Left lobe of liver (tissue), 2 donors: ENCODE measurements around the gene FUCA1. TPM values are rescaled to one million over a fixed set of nuclear protein-coding genes. Genes with fewer than 3 reads are reported as not detected.
"Not testable (repeated sequence)": the region's sequence is repeated elsewhere in the genome, so short reads cannot be mapped to it uniquely, and the experiment has no call there.

Experiments used
- ATAC-seq: fragments of 200-7000 bp; cut with Tn5 transposase; one replicate; pipeline ENCODE4 v1.9.1; 2020; ENCODE audit warnings: mild to moderate bottlenecking, moderate library complexity
- DNase-seq: peaks from one replicate; pipeline ENCODE4 v3.0.0-alpha.2; 2020; ENCODE audit warnings: low spot score
- total RNA-seq: library from RNA; stranded (reverse); gene quantifications from one replicate; pipeline ENCODE4 v1.2.1, GENCODE V29; 2021
- donor health status: DM: no; HTN: no; CAD: no; lungs with moderate emphysema.
- donor health status: DM: no; HTN: yes; CAD: no.

The FUCA1 gene
- 39.0 TPM for total RNA-seq

GRCh38 chr1:23867895-23868556 is at the start of gene FUCA1:
FUCA1 (minus strand) TSS chr1:23868290; CDS start chr1:23868286, 4 bp downstream.
- ATAC-seq, result peak; percentile 99
- peak; percentile 96 for DNase-seq

DNA sequence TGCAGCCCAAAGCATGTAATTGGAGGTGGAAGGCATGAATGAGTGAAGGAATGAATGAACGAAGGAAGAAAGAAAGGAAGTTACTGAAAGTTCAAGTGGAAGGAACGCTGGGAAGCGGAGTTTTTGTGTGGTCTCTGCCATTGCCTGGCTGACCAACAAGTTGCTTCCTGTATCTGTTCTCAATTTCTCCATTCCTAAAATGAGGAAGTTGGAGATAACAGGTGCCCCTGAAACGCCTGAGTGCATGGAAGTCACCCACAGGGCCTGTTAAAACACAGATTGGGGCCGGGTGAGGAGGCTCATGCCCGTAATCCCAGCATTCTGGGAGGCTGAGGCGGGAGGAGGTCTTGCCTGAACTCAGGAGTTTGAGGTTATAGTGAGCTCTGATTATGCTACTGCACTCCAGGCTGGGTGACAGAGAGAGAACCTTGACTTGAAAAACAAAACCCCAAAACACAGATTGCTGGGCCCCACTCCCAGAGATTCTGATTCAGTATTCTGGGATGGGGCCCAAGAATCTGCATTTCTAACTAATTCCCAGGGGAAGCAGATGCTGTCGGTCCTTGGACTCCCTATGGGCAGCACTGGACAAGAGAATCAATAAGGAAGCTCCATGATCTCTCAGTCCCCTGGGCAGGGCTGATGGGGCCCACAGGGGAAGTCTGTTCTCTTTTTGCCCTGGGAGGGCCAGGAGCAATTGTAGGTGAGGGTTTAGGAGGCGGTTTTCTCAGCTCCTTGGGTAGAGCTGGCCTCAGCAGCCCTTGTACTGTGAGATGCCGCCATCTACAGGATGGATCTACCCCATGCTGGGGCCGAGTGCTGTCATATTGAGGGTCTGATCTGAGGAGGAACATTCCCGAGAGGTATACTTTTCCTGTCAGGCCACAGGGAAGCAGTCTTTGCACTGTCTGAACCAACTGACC is 48.4 kb upstream of the FUCA1 start:
- ATAC-seq (peak; percentile 77), DNase-seq (peak; percentile 57)

DNA sequence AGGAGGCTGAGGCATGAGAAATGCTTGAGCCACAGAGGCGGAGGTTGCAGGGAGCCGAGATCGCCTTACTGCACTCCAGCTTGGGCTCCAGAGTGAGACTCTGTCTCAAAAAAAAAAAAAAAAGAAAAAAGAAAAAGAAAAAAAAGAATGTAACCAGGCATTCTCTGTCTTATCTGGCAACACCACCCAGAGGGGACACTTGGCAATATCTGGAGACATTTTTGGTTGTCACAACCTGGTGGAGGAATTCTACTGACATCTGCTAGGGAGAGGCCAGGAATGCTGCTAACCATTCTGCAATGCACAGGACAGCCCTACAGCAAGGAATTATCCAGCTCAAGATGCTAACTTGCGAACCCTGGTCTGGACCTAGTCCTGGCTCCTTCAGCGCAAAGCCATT is 47.4 kb upstream of the FUCA1 start:
- ATAC-seq, result no peak
- no peak for DNase-seq

DNA sequence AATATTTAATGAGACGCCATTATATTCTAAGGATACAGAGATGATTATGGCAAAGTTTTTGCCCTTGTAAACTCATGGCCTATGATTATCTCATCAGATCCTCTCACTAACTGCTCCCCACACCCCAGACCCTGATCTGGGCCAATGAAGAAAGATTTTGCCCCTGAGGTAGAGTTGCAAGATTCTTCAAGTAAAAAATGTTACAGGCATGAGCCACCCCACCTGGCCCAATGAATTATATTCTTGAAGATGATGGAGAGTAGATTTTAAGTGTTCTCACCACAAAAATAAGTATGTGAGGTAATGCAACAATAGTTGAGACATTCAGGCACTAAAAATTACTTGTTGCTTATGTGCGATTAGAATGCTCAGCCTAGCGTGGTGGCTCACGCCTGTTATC is 46.8 kb upstream of the FUCA1 start:
- no peak for ATAC-seq
- no peak for DNase-seq

DNA sequence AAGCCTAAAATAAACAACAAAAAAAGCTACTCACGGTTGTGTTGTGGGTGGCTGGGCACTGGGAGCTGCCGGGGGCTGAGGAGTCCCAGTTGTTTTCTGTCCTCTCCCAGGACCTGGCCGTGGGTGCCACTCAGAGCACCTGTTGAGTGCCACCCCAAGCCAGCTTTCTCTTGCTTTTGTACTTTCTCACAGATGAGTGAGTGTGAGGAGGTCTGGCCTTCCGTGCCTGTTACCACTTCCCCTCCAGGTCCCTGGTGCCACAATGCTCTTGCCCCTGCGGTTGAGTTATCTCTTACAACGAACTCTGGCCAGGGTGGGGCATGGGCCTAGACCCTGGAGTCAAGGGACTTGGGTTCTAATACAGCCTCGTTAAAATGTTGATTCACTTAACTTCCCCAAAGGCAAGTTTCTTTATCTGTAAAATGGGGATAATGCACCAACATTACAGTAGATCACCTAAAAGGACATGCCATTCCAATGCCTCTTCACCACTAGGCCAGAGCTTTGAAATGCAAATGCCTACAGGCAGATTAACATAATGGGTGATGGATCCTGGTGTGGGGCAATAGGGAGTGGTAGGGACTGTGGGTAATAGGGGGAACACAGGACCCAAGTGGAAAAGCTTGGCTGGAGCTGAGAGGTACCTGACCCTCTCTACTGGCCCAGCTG is 45.3 kb upstream of the FUCA1 start, which contains the start of gene CNR2:
Gene CNR2, minus strand, starts transcription at position 151 of the 669 bp plus-strand sequence. CDS start 37,745 bp downstream, outside the sequence.
- DNase-seq (no peak), ATAC-seq (no peak)

- DNase-seq (no peak), ATAC-seq (no peak)
These were observed 43.8 kb upstream of the FUCA1 start for GRCh38 chr1:23911921-23912320.

DNA sequence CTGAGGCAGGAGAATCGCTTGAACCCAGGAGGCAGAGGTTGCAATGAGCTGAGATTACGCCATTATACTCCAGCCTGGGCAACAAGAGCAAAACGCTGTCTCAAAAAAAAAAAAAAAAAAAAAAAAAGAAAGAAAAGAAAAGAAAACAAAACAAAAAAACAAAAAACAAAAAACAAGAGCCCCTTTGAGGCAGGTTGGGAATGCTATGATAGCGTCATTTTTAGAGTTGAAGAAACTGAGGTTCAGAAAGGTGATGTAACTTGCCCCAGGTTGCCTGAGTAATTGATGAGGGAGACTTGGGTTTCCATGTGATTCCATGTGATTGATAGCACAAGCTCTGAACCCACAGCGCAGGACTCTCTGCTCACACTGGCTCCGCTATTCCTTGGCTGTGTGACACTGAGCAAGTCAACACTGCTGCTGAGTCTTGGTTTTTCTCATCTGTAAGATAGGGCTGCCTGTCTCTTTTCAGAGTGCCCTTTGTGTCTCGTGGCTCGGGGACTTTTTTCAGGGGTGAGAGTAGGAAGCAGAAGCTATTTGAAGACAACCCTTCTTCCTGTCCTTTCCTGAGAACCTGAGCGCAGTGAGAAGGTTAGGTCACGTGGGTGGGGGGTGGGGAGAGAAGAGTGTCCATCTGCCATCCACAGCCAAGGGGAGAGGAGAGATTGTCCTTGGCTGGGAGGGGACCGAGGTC is 42.6 kb upstream of the FUCA1 start:
- no peak for ATAC-seq
- no peak for DNase-seq

DNA sequence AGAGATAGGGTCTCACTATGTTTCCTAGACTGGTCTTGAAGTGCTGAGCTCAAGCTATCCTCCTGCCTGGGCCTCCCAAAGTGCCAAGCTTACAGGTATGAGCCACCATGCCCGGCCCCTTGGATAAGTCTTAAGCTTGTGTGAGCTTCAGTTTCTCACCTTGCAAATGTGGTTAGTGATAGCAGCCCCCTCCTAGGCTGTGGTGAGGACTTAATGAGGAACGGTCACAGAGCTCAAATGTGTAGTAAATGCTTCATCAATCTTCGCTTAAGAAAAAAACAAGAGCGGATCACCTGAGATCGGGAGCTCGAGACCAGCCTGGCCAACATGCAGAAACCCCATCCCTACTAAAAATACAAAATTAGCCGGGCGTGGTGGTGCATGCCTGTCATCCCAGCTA is 42.1 kb upstream of the FUCA1 start:
- no peak for ATAC-seq
- no peak for DNase-seq

- DNase-seq, result no peak
- ATAC-seq, result no peak
These were observed 41.3 kb upstream of the FUCA1 start for GRCh38 chr1:23909412-23909811.

DNA sequence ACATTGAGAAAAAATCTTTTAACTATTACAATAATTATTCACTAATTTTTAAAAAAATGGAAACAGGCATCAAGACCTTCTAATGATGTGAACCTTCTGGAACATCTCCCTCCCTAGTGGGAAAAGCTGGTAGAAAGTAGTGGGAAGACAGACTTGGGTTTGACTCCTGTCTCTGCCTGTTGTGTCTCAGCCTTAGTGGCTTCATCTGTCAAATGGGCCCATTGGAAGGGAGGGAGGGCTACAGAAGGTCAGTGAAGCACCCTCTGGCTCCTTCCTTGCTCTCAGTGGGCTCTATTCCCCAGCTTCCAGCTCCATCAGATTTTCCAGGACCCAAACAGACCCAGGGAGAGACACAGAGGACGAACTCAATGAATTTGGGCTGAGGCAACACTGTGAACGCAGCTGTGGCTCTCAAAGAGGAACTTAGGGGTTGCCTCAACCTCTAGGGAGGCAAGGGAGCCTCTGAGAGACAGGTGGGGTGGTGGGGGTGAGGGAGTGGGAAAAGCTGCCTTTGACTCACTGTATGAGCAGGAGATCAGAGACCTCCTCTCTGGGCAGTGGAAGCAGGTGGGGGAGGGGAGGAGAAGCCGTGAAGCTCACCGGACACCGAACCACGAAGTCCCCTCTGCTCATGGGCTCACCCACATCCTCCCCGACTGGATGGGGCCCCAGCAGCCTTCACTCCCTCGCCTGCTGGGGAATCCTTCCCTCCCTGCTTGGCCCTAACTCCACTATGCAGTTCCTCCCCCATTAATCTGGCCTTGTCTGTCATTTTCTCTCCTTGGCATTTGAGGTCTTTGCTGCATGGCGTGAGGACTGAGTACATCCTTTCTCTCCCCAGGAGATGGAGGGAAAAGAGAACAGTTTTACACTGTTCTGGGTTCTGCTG is 40.6 kb upstream of the FUCA1 start:
- DNase-seq (no peak), ATAC-seq (peak; percentile 19)

GRCh38 chr1:23906731-23907130 is 38.6 kb upstream of the FUCA1 start:
- DNase-seq (no peak), ATAC-seq (no peak)

DNA sequence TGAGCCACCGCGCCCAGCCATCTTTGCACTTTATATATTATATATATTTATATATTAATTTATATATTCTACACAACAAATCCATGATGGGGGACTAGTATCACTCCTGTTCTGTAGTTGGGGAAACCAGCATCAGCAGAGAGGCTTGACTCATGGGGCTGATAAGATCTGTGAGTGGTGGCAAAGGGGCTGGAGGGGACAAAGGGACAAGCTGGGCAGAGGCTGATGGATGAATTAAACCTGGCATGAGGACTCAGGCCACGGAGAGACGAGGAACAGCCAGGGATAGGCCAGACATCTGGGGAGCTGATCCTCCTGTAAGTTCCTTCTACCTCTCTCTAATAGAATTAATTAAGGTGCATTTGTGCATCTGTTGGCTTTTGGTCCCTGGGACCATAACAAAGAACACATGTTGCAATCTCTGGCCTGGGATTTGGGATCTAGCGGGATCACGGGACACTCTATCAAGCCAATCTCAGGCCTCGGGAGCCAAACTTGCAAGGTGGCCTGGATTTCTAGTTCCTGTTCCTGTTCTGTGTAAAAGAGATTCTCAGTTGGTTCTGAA is 37.5 kb upstream of the FUCA1 start:
- DNase-seq (no peak), ATAC-seq (no peak)

DNA sequence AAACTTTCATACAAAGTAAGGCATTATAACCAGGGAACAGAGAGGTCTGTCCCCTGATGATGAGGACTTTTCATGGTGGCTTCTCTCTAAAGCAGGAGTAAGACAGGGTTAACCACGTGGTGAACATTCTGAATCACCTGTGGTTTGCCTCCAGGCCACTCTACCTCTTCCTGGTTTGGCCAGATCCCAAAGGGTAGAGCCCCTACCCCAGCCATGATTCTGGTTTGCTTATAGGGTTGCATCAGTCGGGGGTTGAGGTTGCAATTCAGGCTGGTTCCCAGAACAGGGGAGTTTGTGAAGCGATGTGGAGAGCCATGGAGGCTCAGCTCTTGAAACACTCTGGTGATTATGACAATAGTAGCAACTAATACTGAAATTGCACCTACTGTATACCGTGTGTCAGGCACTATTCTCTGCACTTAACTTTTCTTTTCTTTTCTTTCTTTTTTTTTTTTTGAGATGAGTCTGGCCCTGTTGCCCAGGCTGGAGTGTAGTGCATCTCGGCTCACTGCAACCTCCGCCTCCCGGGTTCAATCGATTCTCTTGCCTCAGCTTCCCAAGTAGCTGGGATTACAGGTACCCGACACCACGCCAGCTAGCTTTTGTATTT is 36.8 kb upstream of the FUCA1 start:
- DNase-seq, result no peak
- ATAC-seq, result no peak

GRCh38 chr1:23903754-23904153 is 35.7 kb upstream of the FUCA1 start:
- DNase-seq (no peak), ATAC-seq (no peak)

DNA sequence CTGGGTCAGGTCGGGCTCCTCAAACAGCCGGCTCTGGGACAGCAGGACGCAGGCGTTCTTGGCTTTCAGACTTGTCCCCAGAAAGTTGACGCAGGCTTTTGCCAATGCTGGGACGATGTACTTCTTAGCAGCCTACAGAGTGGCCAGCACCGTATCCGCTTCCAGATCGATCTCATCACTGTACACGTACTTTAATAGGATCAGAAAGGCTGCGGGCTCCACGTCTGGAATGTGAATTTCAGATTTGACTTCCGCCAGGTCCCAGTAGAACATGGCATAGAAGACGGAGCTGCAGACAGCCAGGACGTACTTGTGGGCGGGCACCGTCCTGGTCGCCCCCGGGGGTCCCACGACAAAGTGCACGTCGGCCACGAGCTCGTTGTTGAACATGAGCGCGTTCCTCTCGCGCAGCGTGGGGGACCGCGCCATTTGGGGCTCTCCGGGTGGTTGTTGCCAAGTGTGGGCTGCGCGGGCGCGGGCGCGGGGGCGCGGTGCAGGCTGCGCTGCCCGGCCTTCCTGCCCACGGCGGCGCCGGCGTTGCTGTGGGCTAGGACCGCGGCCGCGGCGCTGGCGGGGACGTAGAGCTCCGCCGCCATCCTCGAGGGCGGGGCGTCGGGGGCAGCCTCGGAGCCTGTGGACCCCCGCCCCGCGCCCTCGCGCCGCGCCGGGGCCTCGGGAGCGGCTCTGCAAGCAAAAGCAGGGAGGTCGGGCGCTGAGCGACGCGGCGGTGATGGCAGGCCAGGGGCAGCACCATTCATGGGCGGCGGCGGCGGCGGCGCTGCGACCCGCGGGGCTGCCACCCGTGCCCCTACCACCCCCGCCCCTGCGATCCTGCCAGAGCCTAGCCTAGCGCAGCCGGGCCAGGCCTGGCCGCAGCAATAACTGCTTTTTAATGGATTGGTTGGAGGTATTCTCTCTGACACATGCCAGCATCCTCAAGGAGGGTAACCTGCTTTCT is 34.5 kb upstream of the FUCA1 start:
- no peak for ATAC-seq
- DNase-seq, result no peak

- not testable (repeated sequence) for ATAC-seq, DNase-seq
These were observed 31.9 kb upstream of the FUCA1 start for GRCh38 chr1:23900017-23900416.

DNA sequence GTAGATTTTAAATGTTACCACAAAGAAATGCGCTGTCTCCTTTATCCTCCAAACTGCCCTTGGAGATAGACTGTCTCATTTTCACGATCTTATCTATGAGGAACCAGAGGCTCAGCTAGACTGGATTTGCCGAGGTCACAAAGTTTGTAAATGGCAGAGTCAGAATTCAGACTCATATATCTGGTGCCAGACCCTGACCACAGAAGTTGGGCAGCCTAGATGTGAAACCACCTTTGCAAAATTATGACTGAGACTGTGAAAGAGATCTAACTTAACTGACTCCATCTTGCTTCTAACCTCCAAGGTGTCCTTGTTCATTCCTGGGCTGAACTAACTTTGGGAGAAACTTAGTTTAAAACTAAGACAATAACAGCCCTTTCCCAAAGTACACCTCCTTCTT is 31.0 kb upstream of the FUCA1 start:
- no peak for ATAC-seq
- no peak for DNase-seq

DNA sequence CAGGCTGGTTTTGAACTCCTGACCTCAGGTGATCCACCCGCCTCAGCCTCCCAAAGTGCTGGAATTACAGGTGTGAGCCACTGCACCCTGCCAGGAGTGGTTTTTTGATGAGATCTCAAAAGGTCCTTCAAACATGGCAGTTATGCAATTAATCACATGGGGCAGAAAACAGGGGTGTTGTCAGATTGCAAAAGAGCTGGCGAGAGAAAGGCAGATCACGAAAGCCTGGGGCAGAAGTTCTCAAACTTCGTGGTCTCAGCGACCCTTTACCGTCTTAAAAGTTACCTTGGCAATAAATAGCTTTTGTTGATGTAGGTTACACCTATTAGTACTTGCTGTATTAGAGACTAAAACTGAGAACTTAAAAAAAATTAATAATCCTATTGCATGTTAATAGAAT is 29.0 kb upstream of the FUCA1 start:
- ATAC-seq, result peak; percentile 84
- peak; percentile 72 for DNase-seq
